Caco-2 (cell line): ENCODE measurements around the gene GRIN2A. TPM values are rescaled to one million over a fixed set of nuclear protein-coding genes. Genes with fewer than 3 reads are reported as not detected.

Source experiments
- BruUV-seq: library from RNA; stranded (reverse); fragments of 400-500 nt; replicated peaks from 2 replicates; lab custom pipeline; 2021; lab: Mats Ljungman, UMichigan
- CTCF ChIA-PET: fragments of 300-600 bp; sonication (Branson Sonifier 250); formaldehyde crosslinking; loops from one replicate; lab custom pipeline; 2022; ENCODE audit warnings: antibody characterized with exemption; lab: Charles Lee
- POLR2A ChIA-PET: fragments of 300-600 bp; sonication (Branson Sonifier 250); formaldehyde crosslinking; loops from one replicate; lab custom pipeline; 2022; ENCODE audit warnings: antibody characterized with exemption; lab: Charles Lee
- DNase-seq, 2 experiments: peaks; one replicate each; pipeline versions ENCODE4 v3.0.0 to v3.0.0-alpha.2; 2020 to 2022
- H3K27me3 ChIP-seq: replicated peaks from 2 replicates; pipeline ENCODE4 v1.6.0; 2011; ENCODE audit warnings: low read length; ENCODE audit not compliant: control insufficient read depth, insufficient read depth
- H3K36me3 ChIP-seq: 2 replicates; pipeline ENCODE4 v1.5.1; 2011; ENCODE audit warnings: low read length; ENCODE audit not compliant: control insufficient read depth, insufficient read depth
- H3K4me1 ChIP-seq: fragments of 250-450 bp; sonication (Bioruptor Pico); 2 replicates; pipeline ENCODE4 v1.5.1; 2020; ENCODE audit warnings: mild to moderate bottlenecking
- H3K4me3 ChIP-seq: 2 replicates; pipeline ENCODE4 v1.5.1; 2011; ENCODE audit warnings: low read depth, mild to moderate bottlenecking, control low read depth, low read length
- H3K9me3 ChIP-seq: fragments of 250-450 bp; sonication (Bioruptor Pico); 2 replicates; pipeline ENCODE4 v1.5.1; 2020; ENCODE audit warnings: mild to moderate bottlenecking, moderate library complexity
- H3K27ac Mint-ChIP-seq: one replicate; pipeline ENCODE4 v1.8.0; 2022; ENCODE audit warnings: mixed read lengths; ENCODE audit not compliant: unreplicated experiment
- H3K27me3 Mint-ChIP-seq: one replicate; pipeline ENCODE4 v1.8.0; 2022; ENCODE audit warnings: mixed read lengths; ENCODE audit not compliant: insufficient read depth, unreplicated experiment
- H3K36me3 Mint-ChIP-seq: one replicate; pipeline ENCODE4 v1.8.0; 2022; ENCODE audit warnings: mild to moderate bottlenecking, mixed read lengths; ENCODE audit not compliant: insufficient read depth, unreplicated experiment
- H3K4me1 Mint-ChIP-seq: one replicate; pipeline ENCODE4 v1.8.0; 2022; ENCODE audit warnings: low read depth, mixed read lengths; ENCODE audit not compliant: unreplicated experiment
- H3K4me3 Mint-ChIP-seq: one replicate; pipeline ENCODE4 v1.8.0; 2022; ENCODE audit warnings: mild to moderate bottlenecking, moderate library complexity, mixed read lengths; ENCODE audit not compliant: unreplicated experiment
- H3K9me3 Mint-ChIP-seq: one replicate; pipeline ENCODE4 v1.8.0; 2022; ENCODE audit warnings: mixed read lengths; ENCODE audit not compliant: unreplicated experiment
- CTCF ChIP-seq, 2 experiments: fragments of 200-600 bp in 1 of 2; IDR thresholded peaks; 1 replicate in 1 of 2; 2 replicates in 1 of 2; pipeline versions ENCODE4 v1.5.1 to v1.8.0; 2011 to 2022; ENCODE audit warnings: antibody characterized with exemption in 1 of 2, control low read depth in 1 of 2, inconsistent platforms in 1 of 2, low read depth in 1 of 2, low read length in 1 of 2, mild to moderate bottlenecking in 1 of 2, moderate library complexity in 1 of 2; ENCODE audit not compliant: insufficient read depth in 1 of 2, severe bottlenecking in 1 of 2, unreplicated experiment in 1 of 2
- intact Hi-C: fragments of 100-400 bp; cut with micrococcal nuclease; formaldehyde crosslinking; loops from one replicate; pipeline ENCODE4 v1.10.0; 2022; ENCODE audit not compliant: unreplicated experiment
- total RNA-seq: library from RNA; stranded (reverse); gene quantifications from 2 replicates; pipeline ENCODE4 v1.2.3, GENCODE V29; 2022

The GRIN2A gene
- total RNA-seq, 1 experiment from 2014 or later: 0.54 TPM

DNA sequence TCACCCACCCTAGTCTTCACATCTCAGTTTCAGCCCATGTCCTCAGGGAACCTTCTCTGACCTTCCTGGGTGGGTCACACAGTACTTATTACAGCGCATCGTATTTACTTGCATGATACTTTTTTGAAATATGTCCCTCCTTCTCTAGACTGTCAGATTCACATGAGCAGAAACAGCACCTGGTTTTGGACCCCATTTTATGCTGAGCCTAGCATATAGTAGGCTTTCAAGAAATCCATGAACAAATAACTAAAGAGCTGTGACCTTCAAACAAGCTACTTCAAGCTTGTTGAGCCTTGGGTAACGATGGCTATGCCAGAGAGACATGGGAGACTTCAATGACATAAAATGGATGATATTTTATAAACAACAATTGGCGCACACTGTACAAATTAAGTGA lies 150.3 kb downstream of the GRIN2A start:
- Mint-ChIP-seq H3K9me3 (no peaks in the 10 kb centered on the region), H3K4me3 (no peak overlapping the region), H3K36me3 (no peaks in the 10 kb centered on the region), H3K27ac (no peak overlapping the region), H3K4me1 (peaks cover 10% of the 10 kb centered on the region), H3K27me3 (no peaks in the 10 kb centered on the region)
- no peak for TF ChIP-seq CTCF (IDR thresholded peaks at IDR 0.05; ENCODE audit: insufficient read depth in 1 of 2, low read depth in 1 of 2, low read length in 1 of 2, severe bottlenecking in 1 of 2, unreplicated experiment in 1 of 2)
- BruUV-seq: no TSS peak
- Histone ChIP-seq H3K4me1 (peaks cover 9% of the 10 kb centered on the region), H3K4me3 (no peak overlapping the region), H3K36me3 (no peaks in the 10 kb centered on the region), H3K9me3 (no peaks in the 10 kb centered on the region), H3K27me3 (no peaks in the 10 kb centered on the region)
- ChIA-PET CTCF (no interaction called here), POLR2A (no interaction called here)
- intact Hi-C loops: loop anchor here (5.0 kb wide), 1 partner anchor 475 kb away; no protein-coding TSS in a partner anchor
- DNase-seq: no peak

GRCh38 chr16:10031473-10031872 lies 150.8 kb downstream of the GRIN2A start:
- no peaks in the 10 kb centered on the region for H3K27me3 Mint-ChIP-seq

DNA sequence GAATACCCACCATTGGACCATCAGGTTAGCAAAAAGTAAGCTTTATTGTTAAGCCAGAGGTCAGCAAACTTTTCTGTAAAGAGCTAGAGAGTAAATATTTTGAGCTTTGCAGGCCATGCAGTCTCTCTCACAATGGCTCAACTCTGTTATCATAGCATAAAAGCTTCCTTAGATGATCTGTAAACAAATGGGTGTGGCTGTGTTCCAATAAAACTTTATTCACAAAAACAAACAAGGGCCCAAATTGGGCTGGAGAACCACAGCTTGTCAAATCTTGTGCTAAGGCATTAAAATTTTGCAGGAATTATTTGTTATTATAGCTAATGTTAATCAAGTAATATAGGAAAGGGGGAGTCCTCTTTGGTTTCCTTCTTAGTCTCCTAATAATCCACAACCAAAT lies 153.6 kb downstream of the GRIN2A start:
- intact Hi-C loops: no loop called here
- no peak overlapping the region for H3K4me3 ChIP-seq
- H3K9me3 ChIP-seq: no peaks in the 10 kb centered on the region
- ChIA-PET POLR2A (no interaction called here), CTCF (no interaction called here)
- DNase-seq: no peak
- no peaks in the 10 kb centered on the region for H3K9me3 Mint-ChIP-seq
- no peak for TF ChIP-seq CTCF (IDR thresholded peaks at IDR 0.05; ENCODE audit: insufficient read depth in 1 of 2, low read depth in 1 of 2, low read length in 1 of 2, severe bottlenecking in 1 of 2, unreplicated experiment in 1 of 2)
- BruUV-seq: no TSS peak
- no peak overlapping the region for H3K27ac Mint-ChIP-seq
- H3K27me3 ChIP-seq: no peaks in the 10 kb centered on the region
- H3K36me3 Mint-ChIP-seq: no peaks in the 10 kb centered on the region
- H3K4me1 Mint-ChIP-seq: no peaks in the 10 kb centered on the region
- no peaks in the 10 kb centered on the region for H3K36me3 ChIP-seq
- no peaks in the 10 kb centered on the region for H3K27me3 Mint-ChIP-seq
- H3K4me1 ChIP-seq: no peaks in the 10 kb centered on the region
- no peak overlapping the region for H3K4me3 Mint-ChIP-seq

More at GRCh38 chr16:10031473-10031872, 150.8 kb downstream of the GRIN2A start:
- no TSS peak for BruUV-seq
- POLR2A ChIA-PET: no interaction called here
- peaks cover 10% of the 10 kb centered on the region for H3K4me1 Mint-ChIP-seq
- peak in 1 of 2 experiments; percentile 21 for TF ChIP-seq CTCF (IDR thresholded peaks at IDR 0.05; ENCODE audit: insufficient read depth in 1 of 2, low read depth in 1 of 2, low read length in 1 of 2, severe bottlenecking in 1 of 2, unreplicated experiment in 1 of 2)
- DNase-seq: peak in 1 of 2 experiments; percentile 9
- intact Hi-C loops: loop anchor here (5.0 kb wide), 1 partner anchor 476 kb away; no protein-coding TSS in a partner anchor
- H3K4me3 Mint-ChIP-seq: no peak overlapping the region
- Histone ChIP-seq H3K4me1 (peaks cover 9% of the 10 kb centered on the region), H3K9me3 (no peaks in the 10 kb centered on the region), H3K36me3 (no peaks in the 10 kb centered on the region), H3K27me3 (no peaks in the 10 kb centered on the region), H3K4me3 (no peak overlapping the region)
- no peak overlapping the region for H3K27ac Mint-ChIP-seq
- H3K36me3 Mint-ChIP-seq: no peaks in the 10 kb centered on the region
- CTCF ChIA-PET: no interaction called here
- no peaks in the 10 kb centered on the region for H3K9me3 Mint-ChIP-seq
